Ishikawa (cell line): Measurements from ENCODE around the gene CD300LB.

ENCODE experiments used
- CEBPB ChIP-seq: IDR thresholded peaks from 2 replicates; pipeline ENCODE4 v1.6.1; 2012
- CREB1 ChIP-seq: IDR thresholded peaks from 2 replicates; pipeline ENCODE4 v1.6.1; 2012; ENCODE audit warnings: low read depth
- EGR1 ChIP-seq: IDR thresholded peaks from 2 replicates; pipeline ENCODE4 v1.6.1; 2012
- EP300 ChIP-seq: IDR thresholded peaks from 2 replicates; pipeline ENCODE4 v1.6.1; 2012; ENCODE audit warnings: borderline replicate concordance
- FOXM1 ChIP-seq: IDR thresholded peaks from 2 replicates; pipeline ENCODE4 v1.6.1; 2012; ENCODE audit warnings: low read depth, borderline replicate concordance
- NFIC ChIP-seq: IDR thresholded peaks from 2 replicates; pipeline ENCODE4 v1.6.1; 2012
- RAD21 ChIP-seq: IDR thresholded peaks from 2 replicates; pipeline ENCODE4 v1.6.1; 2012; ENCODE audit warnings: low read depth
- TAF1 ChIP-seq: IDR thresholded peaks from 2 replicates; pipeline ENCODE4 v1.6.1; 2012; ENCODE audit warnings: low read depth, mild to moderate bottlenecking
- TCF12 ChIP-seq: IDR thresholded peaks from 2 replicates; pipeline ENCODE4 v1.6.1; 2012; ENCODE audit warnings: low read depth
- TEAD4 ChIP-seq: IDR thresholded peaks from 2 replicates; pipeline ENCODE4 v1.6.1; 2012
- YY1 ChIP-seq: IDR thresholded peaks from 2 replicates; pipeline ENCODE4 v1.6.1; 2012; ENCODE audit warnings: low read depth
- ZBTB7A ChIP-seq: IDR thresholded peaks from 2 replicates; pipeline ENCODE4 v1.6.1; 2012; ENCODE audit warnings: low read depth
- TF ChIP-seq, protein P1 (sequence below): IDR thresholded peaks from 2 replicates; pipeline ENCODE4 v1.6.1; 2012; ENCODE audit warnings: low read depth, mild to moderate bottlenecking
- TF ChIP-seq, protein P2 (sequence below): IDR thresholded peaks from 2 replicates; pipeline ENCODE4 v1.6.1; 2012
- TF ChIP-seq, protein P3 (sequence below): IDR thresholded peaks from 2 replicates; pipeline ENCODE4 v1.6.1; 2012

The CD300LB gene

DNA sequence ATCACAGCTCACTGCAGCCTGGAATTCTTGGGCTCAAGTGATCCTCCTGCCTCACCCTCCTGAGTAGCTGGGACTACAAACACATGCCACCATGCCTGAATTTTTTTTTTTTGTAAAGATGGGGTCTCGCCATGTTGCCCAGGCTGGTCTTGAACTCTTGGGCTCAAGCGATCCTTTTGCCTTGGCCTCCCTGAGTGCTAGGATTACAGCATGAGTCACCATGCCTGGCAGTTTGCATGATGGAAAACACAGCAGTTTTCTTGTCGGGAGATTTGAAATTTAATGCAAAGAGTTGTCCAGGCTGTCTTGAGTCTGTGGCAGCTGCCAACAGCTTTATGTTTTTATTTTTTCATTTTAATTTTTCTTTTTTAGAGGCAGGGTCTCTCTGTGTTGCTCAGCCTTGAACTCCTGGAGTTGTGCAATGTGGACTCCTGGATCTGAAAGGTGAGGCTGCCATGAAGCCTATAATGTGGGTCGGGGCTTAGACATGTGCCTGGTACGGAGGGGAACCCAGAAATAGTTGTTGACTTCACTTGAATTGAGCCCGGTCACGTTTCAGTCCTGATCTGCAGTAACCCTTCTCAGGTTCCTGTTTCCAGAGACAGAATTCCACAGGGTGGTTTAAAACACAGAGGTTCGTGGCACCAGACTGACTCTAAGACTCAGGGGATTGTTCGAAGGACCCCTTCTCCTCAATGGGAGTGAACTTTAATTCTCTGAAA lies 46.1 kb downstream of the CD300LB start:
- TF ChIP-seq, protein P1, sequence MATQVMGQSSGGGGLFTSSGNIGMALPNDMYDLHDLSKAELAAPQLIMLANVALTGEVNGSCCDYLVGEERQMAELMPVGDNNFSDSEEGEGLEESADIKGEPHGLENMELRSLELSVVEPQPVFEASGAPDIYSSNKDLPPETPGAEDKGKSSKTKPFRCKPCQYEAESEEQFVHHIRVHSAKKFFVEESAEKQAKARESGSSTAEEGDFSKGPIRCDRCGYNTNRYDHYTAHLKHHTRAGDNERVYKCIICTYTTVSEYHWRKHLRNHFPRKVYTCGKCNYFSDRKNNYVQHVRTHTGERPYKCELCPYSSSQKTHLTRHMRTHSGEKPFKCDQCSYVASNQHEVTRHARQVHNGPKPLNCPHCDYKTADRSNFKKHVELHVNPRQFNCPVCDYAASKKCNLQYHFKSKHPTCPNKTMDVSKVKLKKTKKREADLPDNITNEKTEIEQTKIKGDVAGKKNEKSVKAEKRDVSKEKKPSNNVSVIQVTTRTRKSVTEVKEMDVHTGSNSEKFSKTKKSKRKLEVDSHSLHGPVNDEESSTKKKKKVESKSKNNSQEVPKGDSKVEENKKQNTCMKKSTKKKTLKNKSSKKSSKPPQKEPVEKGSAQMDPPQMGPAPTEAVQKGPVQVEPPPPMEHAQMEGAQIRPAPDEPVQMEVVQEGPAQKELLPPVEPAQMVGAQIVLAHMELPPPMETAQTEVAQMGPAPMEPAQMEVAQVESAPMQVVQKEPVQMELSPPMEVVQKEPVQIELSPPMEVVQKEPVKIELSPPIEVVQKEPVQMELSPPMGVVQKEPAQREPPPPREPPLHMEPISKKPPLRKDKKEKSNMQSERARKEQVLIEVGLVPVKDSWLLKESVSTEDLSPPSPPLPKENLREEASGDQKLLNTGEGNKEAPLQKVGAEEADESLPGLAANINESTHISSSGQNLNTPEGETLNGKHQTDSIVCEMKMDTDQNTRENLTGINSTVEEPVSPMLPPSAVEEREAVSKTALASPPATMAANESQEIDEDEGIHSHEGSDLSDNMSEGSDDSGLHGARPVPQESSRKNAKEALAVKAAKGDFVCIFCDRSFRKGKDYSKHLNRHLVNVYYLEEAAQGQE, result no peak
- no peak for TF ChIP-seq YY1
- no peak for TF ChIP-seq CREB1
- no peak for TF ChIP-seq TEAD4
- no peak for TF ChIP-seq FOXM1
- no peak for TF ChIP-seq ZBTB7A
- TF ChIP-seq TCF12, result no peak

DNA sequence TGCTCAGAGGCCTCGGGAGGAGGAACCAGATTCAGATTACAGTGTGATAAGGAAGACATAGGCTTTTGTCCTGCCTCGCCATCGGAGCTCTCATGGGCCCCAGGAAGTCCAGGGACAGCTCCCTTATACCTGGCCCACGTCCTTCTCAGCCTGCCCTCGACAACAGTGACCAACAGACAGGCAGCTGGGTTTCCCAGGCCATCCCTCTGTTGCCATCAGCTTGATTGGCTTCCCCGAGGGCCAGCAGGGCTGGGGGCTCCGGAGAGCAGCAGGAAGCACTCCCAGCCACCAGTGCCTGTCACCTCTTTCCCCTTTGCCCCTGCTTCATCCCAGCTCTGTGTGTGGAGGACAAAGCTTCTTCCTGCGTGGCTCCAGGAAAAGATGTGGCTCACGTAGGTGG lies 47.2 kb downstream of the CD300LB start:
- TF ChIP-seq TCF12 (no peak), RAD21 (no peak), TAF1 (no peak), FOXM1 (no peak), NFIC (no peak), ZBTB7A (no peak), CEBPB (no peak), CREB1 (no peak), YY1 (no peak), EGR1 (no peak), EP300 (no peak), TEAD4 (no peak)
- TF ChIP-seq, protein P1, result no peak
- TF ChIP-seq, protein P2, sequence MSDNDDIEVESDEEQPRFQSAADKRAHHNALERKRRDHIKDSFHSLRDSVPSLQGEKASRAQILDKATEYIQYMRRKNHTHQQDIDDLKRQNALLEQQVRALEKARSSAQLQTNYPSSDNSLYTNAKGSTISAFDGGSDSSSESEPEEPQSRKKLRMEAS, result no peak
- TF ChIP-seq, protein P3, sequence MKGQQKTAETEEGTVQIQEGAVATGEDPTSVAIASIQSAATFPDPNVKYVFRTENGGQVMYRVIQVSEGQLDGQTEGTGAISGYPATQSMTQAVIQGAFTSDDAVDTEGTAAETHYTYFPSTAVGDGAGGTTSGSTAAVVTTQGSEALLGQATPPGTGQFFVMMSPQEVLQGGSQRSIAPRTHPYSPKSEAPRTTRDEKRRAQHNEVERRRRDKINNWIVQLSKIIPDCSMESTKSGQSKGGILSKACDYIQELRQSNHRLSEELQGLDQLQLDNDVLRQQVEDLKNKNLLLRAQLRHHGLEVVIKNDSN, result no peak

DNA sequence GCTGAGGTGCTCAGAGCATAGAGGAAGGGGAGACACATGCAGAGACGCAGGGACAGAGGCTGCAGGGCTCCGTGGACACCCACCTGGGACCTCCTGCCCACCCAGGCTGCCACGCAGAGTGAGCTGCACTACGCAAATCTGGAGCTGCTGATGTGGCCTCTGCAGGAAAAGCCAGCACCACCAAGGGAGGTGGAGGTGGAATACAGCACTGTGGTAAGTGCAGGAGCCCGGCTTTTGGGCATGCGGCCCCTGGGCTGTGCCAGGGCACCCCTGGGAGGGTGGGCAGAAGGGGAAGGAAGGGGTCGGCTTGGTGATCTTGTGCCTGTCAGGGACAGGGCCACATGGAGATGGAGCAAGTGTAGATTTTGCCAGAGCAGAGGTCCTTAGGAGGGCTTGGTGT lies 49.7 kb downstream of the CD300LB start:
- no peak for TF ChIP-seq CEBPB
- TF ChIP-seq FOXM1, result no peak
- no peak for TF ChIP-seq CREB1
- no peak for TF ChIP-seq TCF12
- TF ChIP-seq EGR1, result no peak
- TF ChIP-seq, protein P2, result no peak
- TF ChIP-seq YY1, result no peak
- TF ChIP-seq ZBTB7A, result no peak
- TF ChIP-seq RAD21, result no peak
- TF ChIP-seq, protein P1, result no peak
- TF ChIP-seq, protein P3, result no peak
- TF ChIP-seq EP300, result no peak
- no peak for TF ChIP-seq NFIC

DNA sequence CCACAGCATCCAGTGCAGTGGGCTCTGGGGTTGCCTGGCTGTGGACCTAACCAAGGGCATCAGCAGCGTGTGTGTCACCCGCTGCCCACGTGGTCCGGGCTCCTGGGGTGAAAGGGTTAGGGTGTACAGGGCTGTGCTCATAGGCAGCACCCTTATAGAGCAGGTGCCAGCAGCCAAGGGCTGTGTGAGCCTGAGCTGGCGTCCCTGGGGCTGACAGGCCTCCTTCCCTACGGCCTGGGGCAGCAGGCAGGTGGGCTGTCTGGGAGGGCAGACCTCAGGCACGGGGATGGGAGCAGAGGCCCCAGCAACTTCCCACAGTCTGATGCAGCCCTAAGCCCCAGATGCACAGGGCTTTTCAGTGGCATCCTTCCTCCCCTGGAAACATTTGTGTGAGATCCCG lies 51.0 kb downstream of the CD300LB start:
- TF ChIP-seq, protein P3, result no peak
- TF ChIP-seq FOXM1 (no peak), TAF1 (no peak), CREB1 (no peak), EGR1 (no peak), ZBTB7A (no peak), YY1 (no peak), CEBPB (no peak)
- TF ChIP-seq, protein P1, result no peak
- TF ChIP-seq, protein P2, result no peak
